ENCODE results near the gene ANKRD53. TPM values are rescaled to one million over a fixed set of nuclear protein-coding genes. Genes with fewer than 3 reads are reported as not detected.

ANKRD53 gene
- total and polyA plus RNA-seq, 2 donors (not counting 1 experiment from before 2014, with no cell fraction given) = 0.84 TPM

DNA sequence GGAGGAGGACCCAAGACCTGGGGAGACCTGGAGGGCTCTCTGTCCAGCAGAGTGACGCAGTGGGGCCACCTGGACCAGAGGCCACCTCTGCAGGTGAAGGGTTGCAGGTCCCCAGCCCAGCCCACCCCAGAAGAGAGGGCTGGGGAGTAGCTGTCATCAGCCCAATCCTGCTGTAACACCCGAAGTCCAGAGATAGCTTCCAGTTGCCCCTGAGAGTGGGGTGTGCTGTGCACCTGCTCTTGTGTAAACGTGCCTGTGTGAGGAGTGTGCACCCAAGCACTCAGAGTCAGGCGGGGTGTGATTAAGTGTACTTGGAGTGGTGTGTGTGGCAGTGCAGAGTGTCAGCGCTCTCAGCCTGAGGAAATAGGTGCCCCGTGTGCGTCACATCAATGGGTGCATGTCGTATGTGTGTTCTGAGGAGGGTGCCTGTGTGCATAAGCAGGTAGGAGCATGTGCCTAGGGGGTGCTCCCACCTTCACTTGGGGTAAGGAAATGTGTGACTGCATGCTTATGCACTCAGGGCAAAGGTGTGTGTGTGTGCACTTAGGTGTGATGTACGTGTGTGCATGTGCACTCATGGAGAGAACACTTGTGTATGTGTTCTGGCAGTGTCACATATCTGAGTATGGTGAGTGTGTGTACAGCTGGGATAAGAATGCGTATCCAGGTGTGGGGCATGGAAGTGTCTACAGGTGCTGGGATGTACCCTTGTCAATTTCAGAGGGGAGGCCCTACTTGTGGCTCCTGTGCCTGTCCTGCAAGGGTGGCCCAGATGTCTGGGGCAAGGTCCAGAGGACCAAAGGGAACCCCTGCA, 42.1 kb upstream of the ANKRD53 start:
- Histone ChIP-seq H3K27ac (ENCODE audit: low read length in 2 of 2) (no peak overlapping the region), H3K4me3 (ENCODE audit: control extremely low read depth in 1 of 5, extremely low read depth in 1 of 5, insufficient read depth in 1 of 5, low read depth in 2 of 5, low read length in 4 of 5) (no peak overlapping the region), H3K9me3 (ENCODE audit: control extremely low read depth in 1 of 3, control insufficient read depth in 2 of 3, insufficient read depth in 1 of 3, low read length in 2 of 3) (no peaks in the 10 kb centered on the region), H4K20me1 (ENCODE audit: control insufficient read depth, insufficient read depth, low read length, poor library complexity, severe bottlenecking) (no peaks in the 10 kb centered on the region), H3K9ac (ENCODE audit: low read length) (no peak overlapping the region), H3K27me3 (replicated peaks in 1 of 4; ENCODE audit: control extremely low read depth in 1 of 4, control insufficient read depth in 3 of 4, insufficient read depth in 4 of 4, low read length in 3 of 4) (peaks cover 0 to 1% (median 0%) of the 10 kb centered on the region in 4 experiments), H3K4me2 (replicated peaks; ENCODE audit: low read depth, low read length, poor library complexity, severe bottlenecking) (no peak overlapping the region), H3K36me3 (replicated peaks in 1 of 2; ENCODE audit: control extremely low read depth in 1 of 2, control insufficient read depth in 1 of 2, extremely low read depth in 1 of 2, insufficient read depth in 2 of 2, low read length in 1 of 2) (no peaks in the 10 kb centered on the region), H3K79me2 (ENCODE audit: control insufficient read depth, insufficient read depth, low read length) (no peaks in the 10 kb centered on the region), H3K4me1 (ENCODE audit: control insufficient read depth in 2 of 2, insufficient read depth in 2 of 2, low read length in 2 of 2) (no peaks in the 10 kb centered on the region), H2AFZ (ENCODE audit: insufficient read depth, low read depth, low read length, poor library complexity, severe bottlenecking) (no peak overlapping the region)
- H3K27ac Mint-ChIP-seq = no peak overlapping the region
- intact Hi-C loops (cut with micrococcal nuclease) = no loop called here
- no peaks in the 10 kb centered on the region for H3K9me3 Mint-ChIP-seq (ENCODE audit: insufficient read depth)
- ATAC-seq (ENCODE audit: low read depth) (no peak), DNase-seq (no peak)
- H3K27me3 Mint-ChIP-seq = peaks cover 25% of the 10 kb centered on the region
- no peaks in the 10 kb centered on the region for H3K4me1 Mint-ChIP-seq
- CTCF ChIA-PET = interaction anchor here (0.8 to 2.9 kb wide), 2 partner anchors 10 to 11 kb away, joined by 3 to 8 read pairs; no protein-coding TSS in a partner anchor
- H3K4me3 Mint-ChIP-seq = no peak overlapping the region
- 88% methylated on average over 10 of the region's 10 CpGs for WGBS (ENCODE audit: insufficient coverage)
- TF ChIP-seq, protein P1, sequence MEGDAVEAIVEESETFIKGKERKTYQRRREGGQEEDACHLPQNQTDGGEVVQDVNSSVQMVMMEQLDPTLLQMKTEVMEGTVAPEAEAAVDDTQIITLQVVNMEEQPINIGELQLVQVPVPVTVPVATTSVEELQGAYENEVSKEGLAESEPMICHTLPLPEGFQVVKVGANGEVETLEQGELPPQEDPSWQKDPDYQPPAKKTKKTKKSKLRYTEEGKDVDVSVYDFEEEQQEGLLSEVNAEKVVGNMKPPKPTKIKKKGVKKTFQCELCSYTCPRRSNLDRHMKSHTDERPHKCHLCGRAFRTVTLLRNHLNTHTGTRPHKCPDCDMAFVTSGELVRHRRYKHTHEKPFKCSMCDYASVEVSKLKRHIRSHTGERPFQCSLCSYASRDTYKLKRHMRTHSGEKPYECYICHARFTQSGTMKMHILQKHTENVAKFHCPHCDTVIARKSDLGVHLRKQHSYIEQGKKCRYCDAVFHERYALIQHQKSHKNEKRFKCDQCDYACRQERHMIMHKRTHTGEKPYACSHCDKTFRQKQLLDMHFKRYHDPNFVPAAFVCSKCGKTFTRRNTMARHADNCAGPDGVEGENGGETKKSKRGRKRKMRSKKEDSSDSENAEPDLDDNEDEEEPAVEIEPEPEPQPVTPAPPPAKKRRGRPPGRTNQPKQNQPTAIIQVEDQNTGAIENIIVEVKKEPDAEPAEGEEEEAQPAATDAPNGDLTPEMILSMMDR (IDR thresholded peaks at IDR 0.05) = no peak
- no peak for TF ChIP-seq EZH2 (IDR thresholded peaks at IDR 0.05; ENCODE audit: borderline replicate concordance, insufficient read depth, low read depth, low read length, poor library complexity, severe bottlenecking)
- POLR2A ChIA-PET = interaction anchor here (0.7 kb wide), 1 partner anchor 28 kb away, joined by 3 read pairs; no protein-coding TSS in a partner anchor
